HEK293T (cell line): ENCODE measurements around the gene CCDC141.
A peak's percentile ranks its signal among the peaks of the same experiment; 100 is the strongest.

Source experiments
- CTCF ChIA-PET: fragments of 350-600 bp; formaldehyde crosslinking; extraction: SDS; loops from one replicate; lab custom pipeline; 2021; ENCODE audit warnings: antibody characterized with exemption, inconsistent platforms; lab: Yijun Ruan, JAX
- POLR2A ChIA-PET: fragments of 350-600 bp; formaldehyde crosslinking; extraction: SDS; loops from one replicate; lab custom pipeline; 2020; ENCODE audit warnings: antibody characterized with exemption, inconsistent platforms; lab: Yijun Ruan, JAX
- DNase-seq: peaks from one replicate; pipeline ENCODE4 v3.0.0; 2012; ENCODE audit warnings: mixed read lengths; ENCODE audit errors: extremely low spot score
- ARNT ChIP-seq: fragments of 450-650 bp; IDR thresholded peaks from 2 replicates; pipeline ENCODE4 v1.6.1; 2017; ENCODE audit warnings: mild to moderate bottlenecking
- BHLHE40 ChIP-seq: fragments of 450-650 bp; IDR thresholded peaks from 2 replicates; pipeline ENCODE4 v1.6.1; 2016; ENCODE audit warnings: mild to moderate bottlenecking, moderate library complexity, borderline replicate concordance
- CTBP1 ChIP-seq: fragments of 450-650 bp; IDR thresholded peaks from 2 replicates; pipeline ENCODE4 v1.6.1; 2016; ENCODE audit warnings: borderline replicate concordance
- ELF4 ChIP-seq: fragments of 450-650 bp; IDR thresholded peaks from 2 replicates; pipeline ENCODE4 v1.6.1; 2017; ENCODE audit warnings: antibody characterized with exemption
- FOXA1 ChIP-seq: fragments of 450-650 bp; IDR thresholded peaks from 2 replicates; pipeline ENCODE4 v1.6.1; 2016; ENCODE audit warnings: mild to moderate bottlenecking
- FOXK2 ChIP-seq: fragments of 450-650 bp; IDR thresholded peaks from 2 replicates; pipeline ENCODE4 v1.6.1; 2016; ENCODE audit warnings: mild to moderate bottlenecking
- FOXM1 ChIP-seq: fragments of 450-650 bp; IDR thresholded peaks from 2 replicates; pipeline ENCODE4 v1.6.1; 2017; ENCODE audit warnings: mild to moderate bottlenecking, borderline replicate concordance
- HDGF ChIP-seq: fragments of 450-650 bp; IDR thresholded peaks from 2 replicates; pipeline ENCODE4 v1.6.1; 2017; ENCODE audit warnings: antibody characterized with exemption, borderline replicate concordance
- L3MBTL2 ChIP-seq: fragments of 450-650 bp; conservative IDR thresholded peaks from 2 replicates; pipeline ENCODE4 v1.6.1; 2016; ENCODE audit warnings: mild to moderate bottlenecking
- LEF1 ChIP-seq: fragments of 450-650 bp; IDR thresholded peaks from 2 replicates; pipeline ENCODE4 v1.6.1; 2017; ENCODE audit warnings: mild to moderate bottlenecking, borderline replicate concordance
- NFRKB ChIP-seq: fragments of 450-650 bp; IDR thresholded peaks from 2 replicates; pipeline ENCODE4 v1.6.1; 2016; ENCODE audit warnings: mild to moderate bottlenecking, moderate library complexity
- SP1 ChIP-seq: fragments of 450-650 bp; IDR thresholded peaks from 2 replicates; pipeline ENCODE4 v1.6.1; 2017
- SUZ12 ChIP-seq: fragments of 450-650 bp; IDR thresholded peaks from 2 replicates; pipeline ENCODE4 v1.6.1; 2016; ENCODE audit warnings: mild to moderate bottlenecking
- TARDBP ChIP-seq: fragments of 450-650 bp; IDR thresholded peaks from 2 replicates; pipeline ENCODE4 v1.6.1; 2016
- ZNF384 ChIP-seq: fragments of 450-650 bp; IDR thresholded peaks from 2 replicates; pipeline ENCODE4 v1.6.1; 2016
- TF ChIP-seq, protein P1 (sequence below): fragments of 450-650 bp; IDR thresholded peaks from 2 replicates; pipeline ENCODE4 v1.6.1; 2016

CCDC141 gene

DNA sequence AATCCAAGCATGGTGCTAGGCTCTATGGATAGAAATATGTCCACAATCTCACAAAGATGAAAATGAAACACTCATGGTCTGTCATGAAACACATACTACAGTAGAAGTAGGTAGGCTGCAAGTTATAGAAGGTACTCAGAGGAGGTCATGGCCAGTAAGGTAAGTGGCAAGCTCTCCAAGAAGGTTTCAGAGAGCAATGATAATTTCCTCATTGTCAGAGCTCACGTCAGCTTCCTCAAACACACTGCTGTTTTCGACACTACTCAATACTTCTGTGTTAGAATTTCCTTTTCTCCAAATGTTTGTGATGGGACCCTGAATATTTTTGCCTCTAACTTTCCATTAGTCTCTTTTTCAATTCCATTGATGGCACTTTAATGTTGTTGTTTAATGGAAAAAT lies 25.5 kb downstream of the CCDC141 start:
- no peak for TF ChIP-seq L3MBTL2
- TF ChIP-seq FOXK2 = no peak
- TF ChIP-seq ARNT = no peak
- TF ChIP-seq FOXM1 = no peak
- no peak for TF ChIP-seq BHLHE40
- TF ChIP-seq LEF1 = no peak
- TF ChIP-seq CTBP1 = no peak
- no peak for TF ChIP-seq TARDBP
- TF ChIP-seq NFRKB = no peak
- no peak for TF ChIP-seq SUZ12
- no peak for TF ChIP-seq ELF4
- TF ChIP-seq SP1 = no peak
- TF ChIP-seq, protein P1, sequence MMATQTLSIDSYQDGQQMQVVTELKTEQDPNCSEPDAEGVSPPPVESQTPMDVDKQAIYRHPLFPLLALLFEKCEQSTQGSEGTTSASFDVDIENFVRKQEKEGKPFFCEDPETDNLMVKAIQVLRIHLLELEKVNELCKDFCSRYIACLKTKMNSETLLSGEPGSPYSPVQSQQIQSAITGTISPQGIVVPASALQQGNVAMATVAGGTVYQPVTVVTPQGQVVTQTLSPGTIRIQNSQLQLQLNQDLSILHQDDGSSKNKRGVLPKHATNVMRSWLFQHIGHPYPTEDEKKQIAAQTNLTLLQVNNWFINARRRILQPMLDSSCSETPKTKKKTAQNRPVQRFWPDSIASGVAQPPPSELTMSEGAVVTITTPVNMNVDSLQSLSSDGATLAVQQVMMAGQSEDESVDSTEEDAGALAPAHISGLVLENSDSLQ = no peak
- no peak for TF ChIP-seq HDGF
- TF ChIP-seq ZNF384 = no peak
- TF ChIP-seq FOXA1 = no peak
- POLR2A ChIA-PET = no interaction called here
- CTCF ChIA-PET = no interaction called here
- DNase-seq = no peak

DNA sequence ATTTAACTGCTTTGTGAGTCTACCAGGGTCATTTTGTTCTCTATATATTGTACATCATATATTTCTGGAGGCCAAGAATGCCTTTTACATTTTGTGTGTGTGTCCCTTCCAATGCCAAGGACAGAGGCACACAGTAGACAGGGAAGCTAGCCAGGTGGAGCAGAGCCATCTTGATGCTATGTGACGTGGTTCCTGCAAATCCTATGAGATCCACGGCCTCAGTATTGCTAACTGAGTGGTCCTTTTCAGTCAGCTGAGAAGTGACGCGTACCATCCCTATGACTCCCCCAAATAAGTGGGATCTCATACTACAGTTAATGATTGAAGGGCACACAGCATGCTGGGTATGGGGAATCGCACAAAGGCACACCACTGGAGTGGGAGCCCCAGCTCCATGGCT lies 27.3 kb downstream of the CCDC141 start:
- ChIA-PET POLR2A (no interaction called here), CTCF (no interaction called here)
- DNase-seq = no peak
- no peak for TF ChIP-seq L3MBTL2
- no peak for TF ChIP-seq FOXM1
- TF ChIP-seq SP1 = no peak
- no peak for TF ChIP-seq ELF4
- TF ChIP-seq, protein P1 = no peak
- TF ChIP-seq SUZ12 = no peak
- TF ChIP-seq CTBP1 = no peak
- no peak for TF ChIP-seq BHLHE40
- TF ChIP-seq LEF1 = no peak
- no peak for TF ChIP-seq FOXA1
- TF ChIP-seq ARNT = no peak
- TF ChIP-seq ZNF384 = no peak
- no peak for TF ChIP-seq NFRKB
- no peak for TF ChIP-seq HDGF
- TF ChIP-seq TARDBP = no peak

GRCh38 chr2:179021258-179021657 lies 28.7 kb downstream of the CCDC141 start:
- DNase-seq = no peak
- CTCF ChIA-PET = interaction anchor here (0.6 kb wide), 1 partner anchor 13 kb away, joined by 3 read pairs; no protein-coding TSS in a partner anchor
- POLR2A ChIA-PET = no interaction called here
- TF ChIP-seq, protein P1 = no peak
- TF ChIP-seq TARDBP = no peak
- no peak for TF ChIP-seq ELF4
- TF ChIP-seq BHLHE40 = no peak
- no peak for TF ChIP-seq CTBP1
- TF ChIP-seq HDGF = no peak
- no peak for TF ChIP-seq SUZ12
- TF ChIP-seq ZNF384 = no peak
- TF ChIP-seq LEF1 = no peak

GRCh38 chr2:179020156-179020750 lies 29.7 kb downstream of the CCDC141 start:
- TF ChIP-seq FOXM1 (no peak), LEF1 (no peak), SUZ12 (no peak), ZNF384 (no peak), TARDBP (no peak), CTBP1 (no peak), L3MBTL2 (no peak), ARNT (no peak), FOXK2 (no peak), ELF4 (no peak), SP1 (no peak), HDGF (no peak), FOXA1 (no peak), NFRKB (no peak), BHLHE40 (no peak)
- TF ChIP-seq, protein P1 = no peak
- CTCF ChIA-PET = interaction anchor here (1.2 kb wide), 1 partner anchor 11 kb away, joined by 3 read pairs; no protein-coding TSS in a partner anchor
- POLR2A ChIA-PET = no interaction called here
- DNase-seq = peak; percentile 49

DNA sequence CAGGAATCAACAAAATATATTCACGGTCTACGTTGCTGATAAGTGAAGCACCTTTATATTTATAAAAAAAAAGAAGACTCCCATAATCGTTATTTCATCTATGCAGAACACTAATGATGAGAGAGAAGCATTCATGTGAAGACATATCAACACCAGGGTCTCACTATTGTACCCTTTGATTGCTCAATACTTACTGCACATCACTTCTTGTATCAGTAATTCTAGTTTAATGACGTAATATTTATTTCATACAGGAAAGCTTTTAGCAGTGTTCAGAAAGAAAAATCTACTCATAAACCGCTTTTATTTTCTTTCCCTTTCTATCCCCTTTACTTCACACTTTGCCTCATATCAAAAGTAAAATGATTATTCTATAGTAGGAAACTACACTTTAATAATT lies 30.7 kb downstream of the CCDC141 start:
- CTCF ChIA-PET = interaction anchor here (1.1 kb wide), 1 partner anchor 16 kb away, joined by 3 read pairs; no protein-coding TSS in a partner anchor
- TF ChIP-seq BHLHE40 = no peak
- POLR2A ChIA-PET = no interaction called here

More for the DNA sequence above, 30.7 kb downstream of the CCDC141 start:
- no peak for DNase-seq
